Smooth muscle cell (in vitro differentiated cells): ENCODE measurements around the gene HDAC4. TPM values are rescaled to one million over a fixed set of nuclear protein-coding genes. Genes with fewer than 3 reads are reported as not detected.

Source experiments
- DNase-seq: peaks from one replicate; lab custom pipeline; 2025; ENCODE audit not compliant: unreplicated experiment; lab: John Stamatoyannopoulos, UW
- H2AFZ ChIP-seq: fragments of 200-600 bp; sonication (generic); 2 replicates; pipeline ENCODE4 v1.6.0; 2016; ENCODE audit warnings: antibody characterized with exemption, low read depth, mild to moderate bottlenecking
- H3F3A ChIP-seq: fragments of 200-600 bp; sonication (generic); 2 replicates; pipeline ENCODE4 v1.6.0; 2017; ENCODE audit warnings: antibody characterized with exemption, low read depth
- H3K27ac ChIP-seq: fragments of 200-600 bp; sonication (generic); 2 replicates; pipeline ENCODE4 v1.5.1; 2016; ENCODE audit warnings: low read depth, mild to moderate bottlenecking
- H3K27me3 ChIP-seq: fragments of 200-600 bp; sonication (generic); 2 replicates; pipeline ENCODE4 v1.6.1; 2016; ENCODE audit warnings: low read depth, mild to moderate bottlenecking
- H3K36me3 ChIP-seq: fragments of 200-600 bp; sonication (generic); 2 replicates; pipeline ENCODE4 v1.5.1; 2016; ENCODE audit warnings: low read depth
- H3K4me1 ChIP-seq: fragments of 200-600 bp; sonication (generic); 2 replicates; pipeline ENCODE4 v1.5.1; 2016; ENCODE audit warnings: low read depth
- H3K4me2 ChIP-seq: fragments of 200-600 bp; sonication (generic); 2 replicates; pipeline ENCODE4 v1.6.0; 2016; ENCODE audit warnings: mild to moderate bottlenecking
- H3K4me3 ChIP-seq: fragments of 200-600 bp; sonication (generic); 2 replicates; pipeline ENCODE4 v1.5.1; 2016; ENCODE audit warnings: mild to moderate bottlenecking
- H3K79me2 ChIP-seq: fragments of 200-600 bp; sonication (generic); 2 replicates; pipeline ENCODE4 v1.6.0; 2016; ENCODE audit warnings: low read depth, mild to moderate bottlenecking
- H3K9ac ChIP-seq: fragments of 200-600 bp; sonication (generic); 2 replicates; pipeline ENCODE4 v1.6.0; 2016; ENCODE audit warnings: low read depth
- H3K9me3 ChIP-seq: fragments of 200-600 bp; sonication (generic); replicated peaks from 2 replicates; pipeline ENCODE4 v1.5.1; 2016; ENCODE audit warnings: low read depth
- H4K20me1 ChIP-seq: fragments of 200-600 bp; sonication (generic); 2 replicates; pipeline ENCODE4 v1.6.0; 2016; ENCODE audit warnings: low read depth
- WGBS: methylation state at CpG from one replicate; pipeline ENCODE4 v1.1.7; 2016; ENCODE audit warnings: low lambda C conversion rate; 5-methylcytosine and 5-hydroxymethylcytosine counted together
- polyA plus RNA-seq: library from polyadenylated mRNA; unstranded; fragments of >200 nt; fragmentation: Nextera tagmentation; extraction: Ambion mirVana; gene quantifications from 2 replicates; pipeline ENCODE4 v1.2.1, GENCODE V29; 2016
- total RNA-seq: library from RNA; depleted of rRNA; stranded (reverse); fragments of >200 nt; gene quantifications from 2 replicates; pipeline ENCODE4 v1.2.3, GENCODE V29; 2014
- TF ChIP-seq, protein P1 (sequence below): fragments of 200-600 bp; sonication (generic); IDR thresholded peaks from 2 replicates; pipeline ENCODE4 v1.5.1; 2017; ENCODE audit warnings: borderline replicate concordance, mild to moderate bottlenecking, antibody characterized with exemption; ENCODE audit not compliant: insufficient read depth, poor library complexity, severe bottlenecking

HDAC4 gene
- total and polyA plus RNA-seq, 2 experiments from 2014 or later: 6.2 to 35.7 TPM

DNA sequence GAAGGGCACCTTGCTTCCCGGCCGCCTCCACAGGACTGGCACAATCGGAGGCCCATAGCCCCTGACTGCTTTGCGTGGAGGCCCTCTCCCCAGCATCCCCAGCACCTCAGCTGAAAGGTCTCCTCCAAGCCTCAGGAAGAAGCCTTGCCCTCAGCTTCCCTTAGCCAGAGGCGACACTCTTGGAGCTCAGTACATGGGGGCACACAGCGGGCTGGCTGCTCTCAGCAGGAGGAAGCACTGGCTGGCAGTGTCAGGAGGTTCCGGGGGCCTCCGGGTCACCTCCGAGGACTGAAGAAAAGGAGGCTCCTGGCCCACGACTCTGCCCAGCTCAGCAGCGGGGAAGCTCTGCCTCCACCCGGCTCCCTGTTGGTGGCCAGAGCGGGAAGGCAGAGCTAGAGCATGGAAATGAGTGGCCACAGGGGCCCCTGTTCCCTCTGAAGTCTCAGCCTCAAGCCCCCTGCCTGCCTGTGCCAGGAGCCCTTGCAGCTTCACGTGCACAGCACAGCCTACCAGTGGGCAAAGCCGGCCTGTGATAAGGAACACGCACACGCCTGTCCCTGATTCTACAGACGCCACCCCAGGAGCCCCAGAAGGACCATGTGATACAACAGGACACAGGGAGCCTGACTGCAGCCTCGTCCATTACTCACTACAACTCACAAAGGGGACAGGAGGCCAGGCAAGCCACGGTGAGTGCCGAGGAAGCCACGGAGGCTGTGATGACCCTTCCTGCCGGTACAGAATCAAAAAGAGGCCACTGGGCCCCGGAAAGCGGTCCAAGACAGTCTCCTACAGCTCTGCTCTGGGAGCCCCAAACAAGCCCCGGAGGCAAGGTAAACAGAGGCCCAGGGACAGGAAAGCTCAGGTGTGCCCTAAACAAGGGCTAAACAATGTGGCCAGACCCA is 15.5 kb downstream of the HDAC4 start:
- Histone ChIP-seq H3F3A (no peaks in the 10 kb centered on the region), H3K36me3 (no peaks in the 10 kb centered on the region), H4K20me1 (peaks cover 95% of the 10 kb centered on the region), H3K27ac (no peak overlapping the region), H3K27me3 (no peaks in the 10 kb centered on the region), H3K79me2 (peaks cover 19% of the 10 kb centered on the region), H2AFZ (no peak overlapping the region), H3K4me2 (no peak overlapping the region), H3K4me3 (no peak overlapping the region), H3K4me1 (no peaks in the 10 kb centered on the region), H3K9me3 (no peaks in the 10 kb centered on the region), H3K9ac (no peak overlapping the region)
- TF ChIP-seq, protein P1, sequence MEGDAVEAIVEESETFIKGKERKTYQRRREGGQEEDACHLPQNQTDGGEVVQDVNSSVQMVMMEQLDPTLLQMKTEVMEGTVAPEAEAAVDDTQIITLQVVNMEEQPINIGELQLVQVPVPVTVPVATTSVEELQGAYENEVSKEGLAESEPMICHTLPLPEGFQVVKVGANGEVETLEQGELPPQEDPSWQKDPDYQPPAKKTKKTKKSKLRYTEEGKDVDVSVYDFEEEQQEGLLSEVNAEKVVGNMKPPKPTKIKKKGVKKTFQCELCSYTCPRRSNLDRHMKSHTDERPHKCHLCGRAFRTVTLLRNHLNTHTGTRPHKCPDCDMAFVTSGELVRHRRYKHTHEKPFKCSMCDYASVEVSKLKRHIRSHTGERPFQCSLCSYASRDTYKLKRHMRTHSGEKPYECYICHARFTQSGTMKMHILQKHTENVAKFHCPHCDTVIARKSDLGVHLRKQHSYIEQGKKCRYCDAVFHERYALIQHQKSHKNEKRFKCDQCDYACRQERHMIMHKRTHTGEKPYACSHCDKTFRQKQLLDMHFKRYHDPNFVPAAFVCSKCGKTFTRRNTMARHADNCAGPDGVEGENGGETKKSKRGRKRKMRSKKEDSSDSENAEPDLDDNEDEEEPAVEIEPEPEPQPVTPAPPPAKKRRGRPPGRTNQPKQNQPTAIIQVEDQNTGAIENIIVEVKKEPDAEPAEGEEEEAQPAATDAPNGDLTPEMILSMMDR: no peak
- WGBS: 93% methylated on average over 26 of the region's 26 CpGs
- DNase-seq: no peak

GRCh38 chr2:239383759-239384156 is 17.1 kb downstream of the HDAC4 start:
- Histone ChIP-seq H3K9me3 (no peaks in the 10 kb centered on the region), H3K9ac (no peak overlapping the region), H3K36me3 (no peaks in the 10 kb centered on the region), H3K79me2 (peaks cover 15% of the 10 kb centered on the region), H3K4me2 (no peak overlapping the region), H3K4me3 (no peak overlapping the region), H3K4me1 (no peaks in the 10 kb centered on the region), H3F3A (no peaks in the 10 kb centered on the region), H3K27ac (no peak overlapping the region), H3K27me3 (no peaks in the 10 kb centered on the region), H4K20me1 (peaks cover 93% of the 10 kb centered on the region), H2AFZ (no peak overlapping the region)
- 96% methylated on average over 17 of the region's 17 CpGs for WGBS
- DNase-seq: no peak
- TF ChIP-seq, protein P1: no peak

DNA sequence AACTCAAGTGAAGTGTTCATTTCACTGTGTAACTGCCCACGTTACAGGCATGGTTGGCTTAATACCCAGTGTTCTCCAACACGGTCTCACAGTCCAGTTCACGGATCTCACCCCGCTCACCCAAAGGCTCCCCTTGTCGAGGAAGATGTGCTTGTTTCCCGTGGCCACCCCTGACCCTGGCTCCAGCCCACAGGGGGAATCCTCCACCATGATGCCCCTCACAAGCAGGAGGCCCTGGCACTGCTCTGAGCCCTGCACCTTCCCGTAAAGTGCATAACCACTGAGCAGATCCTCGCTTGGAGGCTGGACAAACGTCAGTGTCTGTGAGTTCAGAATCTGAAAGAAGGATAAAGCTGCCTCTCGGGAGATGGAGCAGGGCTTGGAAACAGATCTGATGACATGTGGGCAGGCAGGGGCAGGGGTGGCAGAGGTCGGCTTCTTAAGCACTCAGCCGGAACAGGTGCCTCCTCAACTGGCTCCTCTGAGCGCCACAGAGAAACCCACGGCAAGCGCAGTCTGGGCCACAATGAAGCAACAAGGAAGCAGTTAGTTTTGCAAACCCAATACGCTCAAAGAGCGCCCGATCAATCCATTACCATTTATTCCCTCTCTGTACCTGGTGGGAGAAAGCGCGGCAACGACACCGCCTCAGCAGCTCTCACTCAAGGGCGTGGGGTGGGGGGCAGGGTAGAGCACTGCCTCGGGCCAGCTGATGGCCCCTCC is 17.6 kb downstream of the HDAC4 start:
- Histone ChIP-seq H2AFZ (no peak overlapping the region), H3K4me3 (no peak overlapping the region), H3K9ac (no peak overlapping the region), H3F3A (no peaks in the 10 kb centered on the region), H3K27ac (no peak overlapping the region), H3K27me3 (no peaks in the 10 kb centered on the region), H3K4me2 (no peak overlapping the region), H4K20me1 (peaks cover 91% of the 10 kb centered on the region), H3K9me3 (no peaks in the 10 kb centered on the region), H3K36me3 (no peaks in the 10 kb centered on the region), H3K79me2 (peaks cover 15% of the 10 kb centered on the region), H3K4me1 (no peaks in the 10 kb centered on the region)
- 95% methylated on average over 24 of the region's 24 CpGs for WGBS
- no peak for DNase-seq
- TF ChIP-seq, protein P1: no peak
